DOHH2 (cell line): Measurements from ENCODE around the gene PDE9A.

ENCODE experiments used
- EZH2phosphoT487 ChIP-seq: fragments of 200-600 bp; sonication (generic); IDR thresholded peaks from 2 replicates; pipeline ENCODE4 v1.6.1; 2017; ENCODE audit warnings: borderline replicate concordance, mild to moderate bottlenecking, antibody characterized with exemption, low read length, moderate library complexity, mixed read lengths
- TF ChIP-seq, protein P1 (sequence below): fragments of 200-600 bp; sonication (generic); IDR thresholded peaks from one replicate; pipeline ENCODE4 v1.5.1; 2014; ENCODE audit warnings: antibody characterized with exemption, mild to moderate bottlenecking, low read depth, low read length; ENCODE audit not compliant: poor library complexity, severe bottlenecking

DNA sequence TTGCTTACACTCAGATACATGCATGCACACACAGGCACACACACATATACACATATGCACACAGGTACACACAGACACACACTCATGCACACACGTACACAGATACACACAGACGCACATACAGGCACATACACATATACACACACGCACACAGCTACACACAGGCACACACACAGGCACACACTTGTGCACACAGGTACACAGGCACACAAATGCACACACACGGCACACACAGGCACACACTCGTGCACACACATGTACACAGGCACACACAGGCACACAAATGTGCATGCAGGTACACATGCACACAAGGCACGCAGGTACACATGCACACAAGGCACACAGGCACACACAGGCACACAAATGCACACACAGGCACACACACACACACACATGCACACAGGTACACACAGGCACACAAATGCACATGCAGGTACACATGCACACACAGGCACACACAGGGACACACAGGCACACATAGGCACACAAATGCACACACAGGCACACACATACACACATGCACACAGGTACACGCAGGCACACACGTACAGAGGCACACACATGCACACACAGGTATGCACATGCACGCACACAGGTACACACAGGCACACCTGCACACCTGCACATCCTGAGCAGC lies 115.9 kb downstream of the PDE9A start:
- TF ChIP-seq, protein P1, sequence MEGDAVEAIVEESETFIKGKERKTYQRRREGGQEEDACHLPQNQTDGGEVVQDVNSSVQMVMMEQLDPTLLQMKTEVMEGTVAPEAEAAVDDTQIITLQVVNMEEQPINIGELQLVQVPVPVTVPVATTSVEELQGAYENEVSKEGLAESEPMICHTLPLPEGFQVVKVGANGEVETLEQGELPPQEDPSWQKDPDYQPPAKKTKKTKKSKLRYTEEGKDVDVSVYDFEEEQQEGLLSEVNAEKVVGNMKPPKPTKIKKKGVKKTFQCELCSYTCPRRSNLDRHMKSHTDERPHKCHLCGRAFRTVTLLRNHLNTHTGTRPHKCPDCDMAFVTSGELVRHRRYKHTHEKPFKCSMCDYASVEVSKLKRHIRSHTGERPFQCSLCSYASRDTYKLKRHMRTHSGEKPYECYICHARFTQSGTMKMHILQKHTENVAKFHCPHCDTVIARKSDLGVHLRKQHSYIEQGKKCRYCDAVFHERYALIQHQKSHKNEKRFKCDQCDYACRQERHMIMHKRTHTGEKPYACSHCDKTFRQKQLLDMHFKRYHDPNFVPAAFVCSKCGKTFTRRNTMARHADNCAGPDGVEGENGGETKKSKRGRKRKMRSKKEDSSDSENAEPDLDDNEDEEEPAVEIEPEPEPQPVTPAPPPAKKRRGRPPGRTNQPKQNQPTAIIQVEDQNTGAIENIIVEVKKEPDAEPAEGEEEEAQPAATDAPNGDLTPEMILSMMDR, result no peak
- TF ChIP-seq EZH2phosphoT487, result no peak
